Measurements from ENCODE around the gene OSER1. TPM values are rescaled to one million over a fixed set of nuclear protein-coding genes. Genes with fewer than 3 reads are reported as not detected.
"Not testable (repeated sequence)": the region's sequence is repeated elsewhere in the genome, so short reads cannot be mapped to it uniquely, and the experiment has no call there.

OSER1 gene
- total RNA-seq, 1 experiment from 2014 or later, result 33.0 TPM

- H3K4me3 ChIP-seq (ENCODE audit: insufficient read depth, low read depth, low read length), result no peak overlapping the region
- peaks cover 25% of the 10 kb centered on the region for H3K36me3 ChIP-seq (replicated peaks; ENCODE audit: control insufficient read depth, insufficient read depth, low read length)
- no peak for DNase-seq
- no peaks in the 10 kb centered on the region for H3K27me3 ChIP-seq (ENCODE audit: control insufficient read depth, insufficient read depth, low read length)
These were observed 10.2 kb downstream of the OSER1 start for GRCh38 chr20:44200371-44200770.

GRCh38 chr20:44199877-44200276, 10.7 kb downstream of the OSER1 start:
- Histone ChIP-seq H3K36me3 (replicated peaks; ENCODE audit: control insufficient read depth, insufficient read depth, low read length) (peaks cover 25% of the 10 kb centered on the region), H3K4me3 (ENCODE audit: insufficient read depth, low read depth, low read length) (no peak overlapping the region), H3K27me3 (ENCODE audit: control insufficient read depth, insufficient read depth, low read length) (no peaks in the 10 kb centered on the region)
- DNase-seq, result no peak

- no peak overlapping the region for H3K4me3 ChIP-seq (ENCODE audit: insufficient read depth, low read depth, low read length)
- no peaks in the 10 kb centered on the region for H3K27me3 ChIP-seq (ENCODE audit: control insufficient read depth, insufficient read depth, low read length)
- peaks cover 25% of the 10 kb centered on the region for H3K36me3 ChIP-seq (replicated peaks; ENCODE audit: control insufficient read depth, insufficient read depth, low read length)
- DNase-seq, result no peak
These were observed 11.7 kb downstream of the OSER1 start for GRCh38 chr20:44198872-44199271.

- DNase-seq, result no peak
- Histone ChIP-seq H3K36me3 (replicated peaks; ENCODE audit: control insufficient read depth, insufficient read depth, low read length) (peaks cover 22% of the 10 kb centered on the region), H3K4me3 (ENCODE audit: insufficient read depth, low read depth, low read length) (no peak overlapping the region), H3K27me3 (ENCODE audit: control insufficient read depth, insufficient read depth, low read length) (no peaks in the 10 kb centered on the region)
These were observed 14.3 kb downstream of the OSER1 start for GRCh38 chr20:44196271-44196670.

GRCh38 chr20:44195605-44196004, 15.0 kb downstream of the OSER1 start:
- Histone ChIP-seq H3K36me3 (replicated peaks; ENCODE audit: control insufficient read depth, insufficient read depth, low read length) (peaks cover 22% of the 10 kb centered on the region), H3K27me3 (ENCODE audit: control insufficient read depth, insufficient read depth, low read length) (no peaks in the 10 kb centered on the region), H3K4me3 (ENCODE audit: insufficient read depth, low read depth, low read length) (no peak overlapping the region)
- no peak for DNase-seq

GRCh38 chr20:44193801-44194200, 16.8 kb downstream of the OSER1 start:
- no peaks in the 10 kb centered on the region for H3K27me3 ChIP-seq (ENCODE audit: control insufficient read depth, insufficient read depth, low read length)
- peaks cover 12% of the 10 kb centered on the region for H3K36me3 ChIP-seq (replicated peaks; ENCODE audit: control insufficient read depth, insufficient read depth, low read length)
- DNase-seq, result no peak
- no peak overlapping the region for H3K4me3 ChIP-seq (ENCODE audit: insufficient read depth, low read depth, low read length)

- not testable (repeated sequence) for H3K4me3 ChIP-seq (ENCODE audit: insufficient read depth, low read depth, low read length); H3K27me3 ChIP-seq (ENCODE audit: control insufficient read depth, insufficient read depth, low read length); H3K36me3 ChIP-seq (replicated peaks; ENCODE audit: control insufficient read depth, insufficient read depth, low read length); DNase-seq
These were observed 18.9 kb downstream of the OSER1 start for GRCh38 chr20:44191640-44192039.

GRCh38 chr20:44190197-44190852, 20.2 kb downstream of the OSER1 start:
- H3K27me3 ChIP-seq (ENCODE audit: control insufficient read depth, insufficient read depth, low read length); H3K36me3 ChIP-seq (replicated peaks; ENCODE audit: control insufficient read depth, insufficient read depth, low read length); H3K4me3 ChIP-seq (ENCODE audit: insufficient read depth, low read depth, low read length): not testable (repeated sequence)
- DNase-seq, result peak; percentile 75

GRCh38 chr20:44188752-44189151, 21.8 kb downstream of the OSER1 start:
- DNase-seq, result no peak
- H3K36me3 ChIP-seq (replicated peaks; ENCODE audit: control insufficient read depth, insufficient read depth, low read length), result no peaks in the 10 kb centered on the region
- peaks cover 4% of the 10 kb centered on the region for H3K27me3 ChIP-seq (ENCODE audit: control insufficient read depth, insufficient read depth, low read length)
- H3K4me3 ChIP-seq (ENCODE audit: insufficient read depth, low read depth, low read length), result no peak overlapping the region

- no peaks in the 10 kb centered on the region for H3K36me3 ChIP-seq (replicated peaks; ENCODE audit: control insufficient read depth, insufficient read depth, low read length)
- peak; percentile 49 for DNase-seq
- H3K27me3 ChIP-seq (ENCODE audit: control insufficient read depth, insufficient read depth, low read length), result peaks cover 4% of the 10 kb centered on the region
- H3K4me3 ChIP-seq (ENCODE audit: insufficient read depth, low read depth, low read length), result peak overlapping the region; percentile 41; the same call in 1 of the 2 replicates
These were observed 22.5 kb downstream of the OSER1 start for GRCh38 chr20:44187772-44188709.

- H3K36me3 ChIP-seq (replicated peaks; ENCODE audit: control insufficient read depth, insufficient read depth, low read length), result no peaks in the 10 kb centered on the region
- peak within 1 kb of the TSS; percentile 41 for H3K4me3 ChIP-seq (ENCODE audit: insufficient read depth, low read depth, low read length)
- peak; percentile 87 for DNase-seq
- H3K27me3 ChIP-seq (ENCODE audit: control insufficient read depth, insufficient read depth, low read length), result peaks cover 4% of the 10 kb centered on the region
These were observed 23.4 kb downstream of the OSER1 start, which contains the start of gene JPH2 for GRCh38 chr20:44187054-44187771. TSS of gene JPH2 (minus strand) at chr20:44187188. CDS start at chr20:44186705, 483 bp downstream.

GRCh38 chr20:44186674-44187053, 23.9 kb downstream of the OSER1 start:
- DNase-seq, result peak; percentile 72
- peak overlapping the region; percentile 41 for H3K4me3 ChIP-seq (ENCODE audit: insufficient read depth, low read depth, low read length)
- peaks cover 4% of the 10 kb centered on the region for H3K27me3 ChIP-seq (ENCODE audit: control insufficient read depth, insufficient read depth, low read length)
- H3K36me3 ChIP-seq (replicated peaks; ENCODE audit: control insufficient read depth, insufficient read depth, low read length), result no peaks in the 10 kb centered on the region

GRCh38 chr20:44186201-44186600, 24.4 kb downstream of the OSER1 start:
- no peaks in the 10 kb centered on the region for H3K36me3 ChIP-seq (replicated peaks; ENCODE audit: control insufficient read depth, insufficient read depth, low read length)
- no peak for DNase-seq
- no peak overlapping the region for H3K4me3 ChIP-seq (ENCODE audit: insufficient read depth, low read depth, low read length)
- peaks cover 4% of the 10 kb centered on the region for H3K27me3 ChIP-seq (ENCODE audit: control insufficient read depth, insufficient read depth, low read length)

- Histone ChIP-seq H3K27me3 (ENCODE audit: control insufficient read depth, insufficient read depth, low read length) (peaks cover 4% of the 10 kb centered on the region), H3K36me3 (replicated peaks; ENCODE audit: control insufficient read depth, insufficient read depth, low read length) (no peaks in the 10 kb centered on the region), H3K4me3 (ENCODE audit: insufficient read depth, low read depth, low read length) (no peak overlapping the region)
- DNase-seq, result no peak
These were observed 25.0 kb downstream of the OSER1 start for GRCh38 chr20:44185574-44185973.
